Activated naive CD4-positive, alpha-beta T cell (primary cell): Measurements from ENCODE around the gene PTPRE.
A peak's percentile ranks its signal among the peaks of the same experiment; 100 is the strongest.

Source experiments
- DNase-seq, 4 experiments: peaks; one replicate each; lab custom pipeline; 2025; lab: John Stamatoyannopoulos, UW

PTPRE gene

GRCh38 chr10:128095027-128095752 lies 188.3 kb downstream of the PTPRE start:
- no peak for DNase-seq

- DNase-seq: no peak
Measured at GRCh38 chr10:128095753-128096469, 189.0 kb downstream of the PTPRE start.

- no peak for DNase-seq
Measured at GRCh38 chr10:128096486-128097199, 189.7 kb downstream of the PTPRE start.

GRCh38 chr10:128097783-128098182 lies 190.9 kb downstream of the PTPRE start:
- DNase-seq: no peak

GRCh38 chr10:128098631-128099030 lies 191.7 kb downstream of the PTPRE start:
- no peak for DNase-seq

DNA sequence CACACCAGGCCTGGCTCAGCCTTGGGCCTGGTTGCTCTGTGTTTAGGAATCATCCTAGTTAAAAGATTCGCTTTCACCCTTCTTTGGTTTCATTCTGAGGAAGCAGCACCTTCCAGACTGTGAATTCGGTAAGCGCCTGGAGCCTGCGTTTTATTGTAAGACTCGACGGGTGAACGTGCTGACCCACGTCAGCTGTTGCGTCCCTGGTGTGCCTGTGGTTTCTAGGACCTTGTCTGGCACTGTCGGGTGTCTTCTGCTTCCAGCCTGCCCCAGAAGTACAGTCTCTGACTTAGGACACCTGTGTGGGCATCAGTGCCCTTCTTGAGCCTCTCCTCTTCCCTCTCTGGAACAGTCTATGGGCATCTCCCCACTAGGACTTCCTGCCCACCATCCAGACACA lies 193.0 kb downstream of the PTPRE start:
- DNase-seq: no peak

DNA sequence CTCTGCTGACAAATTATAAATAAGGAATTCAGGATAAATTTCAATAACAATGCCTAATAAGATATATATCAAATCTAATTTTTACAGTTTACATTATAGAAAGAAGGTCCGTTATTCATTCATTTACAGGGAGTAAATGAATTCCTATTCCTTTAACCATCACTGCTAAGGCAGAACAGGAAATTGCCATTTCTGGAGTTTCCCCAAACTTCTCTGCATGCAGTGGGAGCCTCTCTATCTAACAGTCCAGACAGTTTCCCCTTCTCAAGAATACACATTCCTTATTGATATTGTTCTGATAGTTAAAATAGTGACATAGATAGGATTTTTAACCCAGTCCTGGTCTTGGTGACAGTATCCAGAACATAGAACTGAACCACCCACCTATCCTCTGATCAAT lies 195.0 kb downstream of the PTPRE start:
- DNase-seq: no peak

- DNase-seq: no peak
Measured at GRCh38 chr10:128102480-128103228, 195.8 kb downstream of the PTPRE start.

DNA sequence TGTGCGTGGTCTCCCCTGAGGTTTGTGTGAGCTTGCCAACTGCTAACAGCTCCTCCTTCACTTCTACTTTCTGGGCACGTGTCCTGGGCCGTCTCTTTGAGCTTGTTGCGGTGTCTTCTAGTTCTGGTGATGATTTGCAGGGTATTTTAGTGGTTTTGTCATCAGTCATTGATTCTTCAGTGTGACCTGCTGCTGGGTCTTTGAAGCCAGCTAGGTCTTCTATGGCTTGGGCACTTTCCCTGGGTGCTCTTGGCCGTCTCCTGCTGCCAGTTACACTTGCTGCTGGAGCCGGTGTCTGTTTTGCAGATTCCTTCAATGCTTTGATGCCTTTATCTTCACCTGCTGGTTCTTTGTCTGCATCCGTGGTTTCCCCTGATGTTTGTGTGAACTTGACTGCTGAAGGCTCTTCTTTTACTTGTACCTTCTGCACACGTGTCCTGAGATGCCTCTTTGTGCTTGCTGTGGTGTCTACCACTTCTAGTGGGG lies 196.4 kb downstream of the PTPRE start:
- peak in 2 of 4 experiments; percentile 20 to 24 for DNase-seq

DNA sequence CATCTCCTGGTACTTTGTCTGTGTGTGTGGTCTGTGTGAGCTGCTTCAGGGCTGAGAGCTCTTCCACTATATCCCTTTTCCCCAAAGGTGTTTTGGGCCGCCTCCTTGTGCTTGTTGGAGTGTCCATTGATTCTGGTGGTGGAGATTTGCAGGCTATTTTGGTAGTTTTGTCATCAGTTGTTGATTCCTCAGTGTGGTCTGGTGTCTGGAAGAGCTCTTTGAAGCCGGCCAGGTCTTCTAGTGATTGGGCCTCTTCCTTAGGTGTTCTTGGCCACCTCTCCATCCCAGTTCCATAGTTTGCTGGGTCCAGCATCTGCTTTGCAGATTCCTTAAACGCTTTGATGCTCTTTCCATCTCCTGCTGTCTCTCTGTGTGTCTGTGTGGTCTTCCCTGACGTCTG lies 198.5 kb downstream of the PTPRE start:
- DNase-seq: no peak

- no peak for DNase-seq
Measured at GRCh38 chr10:128109707-128110106, 202.8 kb downstream of the PTPRE start.

DNA sequence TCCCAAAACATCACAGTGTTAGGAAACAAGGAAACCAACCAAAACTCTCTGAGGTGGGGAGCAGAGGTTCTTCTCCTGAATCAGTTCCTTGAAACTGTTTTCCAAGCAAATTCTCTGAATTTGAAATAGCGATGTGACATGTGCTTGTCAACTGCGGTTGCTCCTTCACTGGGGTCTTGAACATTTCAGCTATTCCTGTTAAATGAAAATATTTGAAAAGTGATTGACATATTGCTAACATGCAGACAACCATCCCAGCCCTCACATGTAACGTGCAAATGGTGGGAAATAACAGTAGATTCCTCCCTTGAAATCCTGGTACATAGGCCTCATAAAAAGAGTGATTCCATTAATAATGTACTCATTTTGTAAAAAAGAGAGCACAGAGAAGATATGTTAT lies 203.4 kb downstream of the PTPRE start:
- no peak for DNase-seq

DNA sequence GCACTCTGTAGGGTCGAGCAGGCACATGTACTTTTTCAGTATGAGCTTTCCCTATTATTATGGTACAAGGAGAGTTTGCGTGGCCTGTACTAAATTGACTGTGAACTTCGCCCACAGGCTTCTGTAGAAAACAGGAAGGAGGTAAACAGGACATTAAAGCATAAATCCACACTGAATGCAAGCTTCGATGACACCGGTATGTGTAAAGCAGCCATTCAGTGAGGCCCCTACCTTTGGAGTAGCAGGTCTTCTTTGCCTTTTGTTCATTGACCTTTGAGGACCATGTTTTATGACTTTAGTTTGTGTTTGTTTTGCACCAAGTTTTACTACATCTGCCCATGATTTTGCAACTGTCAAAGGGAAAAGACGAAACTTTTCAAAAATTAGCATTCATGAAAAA lies 204.8 kb downstream of the PTPRE start:
- DNase-seq: no peak

- DNase-seq: no peak
Measured at GRCh38 chr10:128113026-128113425, 206.1 kb downstream of the PTPRE start.

- no peak for DNase-seq
Measured at GRCh38 chr10:128114901-128115300, 208.0 kb downstream of the PTPRE start.

GRCh38 chr10:128115356-128115755 lies 208.5 kb downstream of the PTPRE start:
- no peak for DNase-seq

DNA sequence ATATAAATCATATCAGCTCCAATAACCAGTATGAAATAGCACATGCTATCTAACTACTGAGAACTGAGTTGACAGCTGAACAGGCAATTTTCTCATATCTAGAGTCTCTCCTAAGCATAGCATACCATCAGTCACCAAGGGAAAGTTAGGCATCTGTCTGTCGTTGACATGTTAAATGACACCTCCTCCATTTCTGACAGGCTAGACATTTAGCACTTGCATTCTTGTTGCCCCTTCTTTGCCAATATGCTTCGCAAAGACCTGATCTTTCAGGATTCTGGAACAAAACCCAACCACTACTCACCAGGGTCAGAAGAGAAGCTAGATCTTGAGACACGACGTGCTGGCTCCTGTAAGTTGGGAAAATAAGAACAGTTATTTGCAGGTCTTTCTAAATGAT lies 209.3 kb downstream of the PTPRE start:
- no peak for DNase-seq

DNA sequence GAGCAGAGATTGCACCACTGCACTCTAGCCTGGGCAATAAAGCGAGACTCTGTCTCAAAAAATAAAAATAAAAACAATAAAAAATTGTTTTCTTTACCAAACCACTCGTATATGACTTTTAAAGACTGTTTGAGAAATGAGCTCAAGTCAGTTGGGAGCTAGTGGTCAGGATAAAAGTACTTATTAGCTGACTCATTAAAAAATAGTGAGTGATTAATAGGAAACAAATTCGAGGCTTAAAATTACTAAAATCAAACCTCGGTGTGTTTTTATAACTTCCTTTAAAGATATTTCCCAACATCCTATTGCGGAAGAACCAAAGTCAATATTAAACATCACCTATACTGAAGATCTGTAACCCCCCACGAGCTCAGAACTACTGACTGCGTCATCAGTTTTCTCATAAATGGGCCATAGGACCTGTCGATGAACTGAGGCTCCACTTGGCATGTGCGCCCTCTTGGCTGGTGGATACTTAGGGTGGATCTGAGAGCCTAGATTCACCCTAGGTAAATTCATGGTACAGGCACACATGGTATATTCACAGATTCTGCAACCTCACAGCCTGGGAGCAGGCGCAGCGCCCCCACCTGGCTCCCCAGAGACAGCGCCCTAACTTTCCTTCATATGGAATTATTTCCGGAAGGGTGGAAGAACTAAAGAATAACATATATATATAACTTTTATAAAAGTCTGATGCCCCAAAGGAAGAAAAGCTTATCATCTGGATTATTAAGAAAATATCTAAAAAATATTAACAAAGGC lies 210.1 kb downstream of the PTPRE start:
- DNase-seq: no peak

DNA sequence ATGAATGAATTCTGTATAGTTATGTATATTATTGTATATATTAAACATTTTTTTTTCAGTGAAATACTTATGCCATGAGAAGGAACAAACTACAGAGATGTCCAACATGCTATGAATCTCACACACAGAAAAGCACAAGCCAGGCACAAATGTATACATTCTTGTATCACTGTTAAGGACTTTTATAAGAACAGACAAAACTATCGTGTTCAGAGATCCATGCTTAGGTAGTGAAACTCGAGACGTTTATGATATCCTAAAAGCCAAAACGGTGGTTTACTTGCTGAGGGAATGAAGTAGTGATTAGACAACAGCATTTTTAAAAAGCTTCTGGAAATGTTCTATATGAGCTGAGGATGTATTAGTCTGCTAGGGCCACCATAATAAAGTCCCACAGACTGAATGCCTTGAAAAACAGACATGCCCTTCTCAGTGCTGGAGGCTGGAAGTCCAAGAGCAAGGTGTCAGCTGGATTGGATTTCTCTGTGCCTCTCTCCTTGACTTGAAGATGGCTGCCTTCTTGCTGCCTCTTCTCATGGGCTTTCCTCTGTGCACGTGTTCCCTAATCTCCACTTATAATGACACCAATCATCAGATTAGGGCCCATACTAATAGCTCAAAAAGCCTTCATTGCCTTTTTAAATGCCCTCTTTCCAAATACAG lies 215.0 kb downstream of the PTPRE start:
- DNase-seq: no peak

DNA sequence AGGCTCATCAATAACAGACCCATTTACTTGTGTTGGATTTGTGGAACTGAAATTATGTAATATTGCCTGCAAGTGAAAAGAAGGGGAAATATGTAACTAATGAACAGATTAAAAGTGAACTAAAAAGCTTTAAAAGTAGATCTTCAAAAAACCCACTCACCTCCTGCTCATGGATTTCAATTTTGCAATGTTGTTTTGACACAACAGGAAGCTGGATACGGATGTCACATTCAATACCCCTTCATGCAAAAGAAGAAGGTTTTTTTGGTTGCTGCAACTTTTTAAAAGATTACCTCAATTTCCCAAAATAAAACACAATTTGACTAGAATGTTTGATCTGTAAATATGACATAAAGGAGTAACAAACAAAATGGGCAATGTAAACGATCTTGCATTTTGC lies 216.0 kb downstream of the PTPRE start:
- DNase-seq: no peak

GRCh38 chr10:128123846-128124245 lies 216.9 kb downstream of the PTPRE start:
- DNase-seq: no peak
